HepG2 (cell line): Measurements from ENCODE around the gene MTMR3. TPM values are rescaled to one million over a fixed set of nuclear protein-coding genes. Genes with fewer than 3 reads are reported as not detected.

Source experiments
- ATAC-seq: fragments of 200-7000 bp; cut with Tn5 transposase; 3 replicates; pipeline ENCODE4 v1.9.1; 2020; ENCODE audit warnings: mild to moderate bottlenecking, moderate library complexity
- BruUV-seq: library from RNA; stranded (reverse); fragments of 400-500 nt; replicated peaks from 2 replicates; lab custom pipeline; 2021; lab: Mats Ljungman, UMichigan
- CTCF ChIA-PET: fragments of 300-600 bp; formaldehyde crosslinking; extraction: SDS; loops from one replicate; lab custom pipeline; 2021; ENCODE audit warnings: low total read pairs, inconsistent platforms, low intra/inter-chr PET ratio; lab: Yijun Ruan, JAX
- POLR2A ChIA-PET: fragments of 350-600 bp; sonication (Branson Sonifier 250); formaldehyde crosslinking; loops from one replicate; lab custom pipeline; 2020; ENCODE audit warnings: antibody characterized with exemption, inconsistent platforms; lab: Yijun Ruan, JAX
- DNase-seq: peaks from one replicate; pipeline ENCODE4 v3.0.0-alpha.2; 2015; ENCODE audit warnings: low spot score
- FAIRE-seq: peaks from 3 replicates; lab custom pipeline; 2011; peaks lifted over from hg19 to GRCh38; lab: Jason Lieb, UNC
- H2AFZ ChIP-seq: one replicate; pipeline ENCODE4 v1.6.1; 2011; ENCODE audit warnings: low read length, inconsistent platforms
- H3K27ac ChIP-seq: fragments of 300-600 bp; 3 replicates; pipeline ENCODE4 v1.8.0; 2011; ENCODE audit warnings: mixed run types, mild to moderate bottlenecking, mixed read lengths, low read length, inconsistent platforms; ENCODE audit not compliant: insufficient read depth; ENCODE audit errors: extremely low read length
- H3K27me3 ChIP-seq, 2 experiments: fragments of 200-600 bp in 1 of 2; 2 replicates in 1 of 2; 3 replicates in 1 of 2; pipeline versions ENCODE4 v1.6.0 to v1.8.0; 2011; ENCODE audit warnings: low read length in 2 of 2, mild to moderate bottlenecking in 2 of 2, moderate library complexity in 2 of 2, inconsistent platforms in 1 of 2; ENCODE audit not compliant: insufficient read depth in 2 of 2, control insufficient read depth in 1 of 2
- H3K36me3 ChIP-seq, 2 experiments: fragments of 200-600 bp in 1 of 2; replicated peaks in 1 of 2; 2 replicates in 1 of 2; 3 replicates in 1 of 2; pipeline versions ENCODE4 v1.5.1 to v1.8.0; 2011; ENCODE audit warnings: low read length in 2 of 2, inconsistent platforms in 1 of 2; ENCODE audit not compliant: insufficient read depth in 2 of 2, control insufficient read depth in 1 of 2
- H3K4me1 ChIP-seq: 2 replicates; pipeline ENCODE4 v1.5.1; 2012; ENCODE audit warnings: low read length, inconsistent platforms; ENCODE audit not compliant: insufficient read depth
- H3K4me2 ChIP-seq: 2 replicates; pipeline ENCODE4 v1.6.0; 2011; ENCODE audit warnings: low read depth, low read length, inconsistent platforms
- H3K4me3 ChIP-seq, 3 experiments: fragments of 200-600 bp in 1 of 3; sonication (generic), shearing (Covaris generic) in 1 of 3; replicated peaks in 1 of 3; 2 replicates each; pipeline ENCODE4 v1.5.1; 2011 to 2016; ENCODE audit warnings: low read length in 3 of 3, inconsistent platforms in 2 of 3, low read depth in 2 of 3, mild to moderate bottlenecking in 2 of 3, control low read depth in 1 of 3, mixed read lengths in 1 of 3; ENCODE audit not compliant: insufficient read depth in 1 of 3
- H3K79me2 ChIP-seq: one replicate; pipeline ENCODE4 v1.6.1; 2011; ENCODE audit warnings: low read length, inconsistent platforms; ENCODE audit not compliant: insufficient read depth
- H3K9ac ChIP-seq: 2 replicates; pipeline ENCODE4 v1.6.0; 2011; ENCODE audit warnings: mild to moderate bottlenecking, low read depth, low read length, inconsistent platforms; ENCODE audit not compliant: insufficient read depth
- H3K9me3 ChIP-seq: 2 replicates; pipeline ENCODE4 v1.5.1; 2012; ENCODE audit warnings: mild to moderate bottlenecking, low read length
- H4K20me1 ChIP-seq: 2 replicates; pipeline ENCODE4 v1.6.0; 2011; ENCODE audit warnings: inconsistent platforms, mild to moderate bottlenecking, low read length, moderate library complexity; ENCODE audit not compliant: insufficient read depth
- BORCS8-MEF2B ChIP-seq: sonication (generic); formaldehyde crosslinking; IDR thresholded peaks from 2 replicates; pipeline ENCODE4 v1.8.0; 2022; ENCODE audit warnings: mild to moderate bottlenecking, missing genetic modification reagents
- CSRNP2 ChIP-seq: sonication (generic); formaldehyde crosslinking; conservative IDR thresholded peaks from 2 replicates; pipeline ENCODE4 v1.8.0; 2022; ENCODE audit warnings: low read depth, missing genetic modification reagents
- FOXP4 ChIP-seq: sonication (generic); formaldehyde crosslinking; IDR thresholded peaks from 2 replicates; pipeline ENCODE4 v1.4.0; 2020; ENCODE audit warnings: missing genetic modification reagents
- HDAC2 ChIP-seq: sonication (generic); formaldehyde crosslinking; IDR thresholded peaks from 2 replicates; pipeline ENCODE4 v1.4.0; 2020; ENCODE audit warnings: missing genetic modification reagents
- JARID2 ChIP-seq: sonication (generic); formaldehyde crosslinking; IDR thresholded peaks from 2 replicates; pipeline ENCODE4 v1.8.1; 2023; ENCODE audit warnings: missing genetic modification reagents, inconsistent platforms; ENCODE audit not compliant: insufficient replicate concordance
- KLF6 ChIP-seq: IDR thresholded peaks from 2 replicates; pipeline ENCODE4 v1.8.0; 2016; ENCODE audit warnings: missing biosample characterization, missing genetic modification reagents
- MYNN ChIP-seq: sonication (generic); formaldehyde crosslinking; IDR thresholded peaks from 2 replicates; pipeline ENCODE4 v1.4.0; 2020; ENCODE audit warnings: mild to moderate bottlenecking, low read depth, missing genetic modification reagents
- NFKB2 ChIP-seq: sonication (generic); formaldehyde crosslinking; IDR thresholded peaks from 2 replicates; pipeline ENCODE4 v1.4.0; 2020; ENCODE audit warnings: missing genetic modification reagents, borderline replicate concordance
- SRY ChIP-seq: sonication (generic); formaldehyde crosslinking; IDR thresholded peaks from 2 replicates; pipeline ENCODE4 v1.8.0; 2022; ENCODE audit warnings: mild to moderate bottlenecking, missing genetic modification reagents
- ZNF264 ChIP-seq: sonication (generic); formaldehyde crosslinking; IDR thresholded peaks from 2 replicates; pipeline ENCODE4 v1.4.0; 2020; ENCODE audit warnings: missing genetic modification reagents
- ZNF318 ChIP-seq: sonication (generic); formaldehyde crosslinking; IDR thresholded peaks from 2 replicates; pipeline ENCODE4 v1.4.0; 2020; ENCODE audit warnings: mild to moderate bottlenecking, missing genetic modification reagents
- ZNF580 ChIP-seq: IDR thresholded peaks from 2 replicates; pipeline ENCODE4 v1.6.1; 2016; ENCODE audit warnings: low read depth, borderline replicate concordance
- WGBS: methylation state at CpG from one replicate; pipeline ENCODE4 v1.1.6; 2017; ENCODE audit warnings: low lambda C conversion rate; 5-methylcytosine and 5-hydroxymethylcytosine counted together
- in situ Hi-C: cut with HindIII; loops from 2 replicates; pipeline ENCODE4 v1.10.0; 2017; ENCODE audit warnings: low pct_unique_long_range_greater_than_20kb; ENCODE audit not compliant: extremely low pct_ligation_motif_present
- intact Hi-C: fragments of 100-400 bp; cut with micrococcal nuclease; formaldehyde crosslinking; loops from one replicate; pipeline ENCODE4 v1.10.0; 2022; ENCODE audit not compliant: unreplicated experiment
- polyA plus RNA-seq, 8 experiments: library from polyadenylated mRNA; depleted of rRNA in 3 of 8; stranded (reverse) in 7 of 8; unstranded in 1 of 8; fragments of >200 nt; fragmentation: Illumina TruSeq in 4 of 8; extraction: Trizol in 4 of 8; gene quantifications; 2 replicates each; pipeline versions ENCODE4 v1.2.1 to v1.2.3, GENCODE V29; 2011 to 2016; ENCODE audit warnings: low read depth in 4 of 8, missing spikeins in 1 of 8, mixed read lengths in 1 of 8; ENCODE audit not compliant: insufficient read depth in 1 of 8
- total RNA-seq, 5 experiments: library from RNA; depleted of rRNA; stranded (reverse); fragments of >200 nt; fragmentation: Illumina TruSeq; extraction: Trizol; gene quantifications; 2 replicates each; pipeline ENCODE4 v1.2.3, GENCODE V29; 2016; ENCODE audit warnings: low read depth in 1 of 5

MTMR3 gene
- total and polyA plus RNA-seq, 2 of the 13 experiments (the other 11 are each of a cell fraction or from before 2014, with no cell fraction given), result 12.6 to 24.8 TPM

GRCh38 chr22:30015229-30015797 lies 132.3 kb downstream of the MTMR3 start:
- in situ Hi-C loops (no loop called here), intact Hi-C loops (no loop called here)
- Histone ChIP-seq H3K79me2 (no peaks in the 10 kb centered on the region), H3K9me3 (no peaks in the 10 kb centered on the region), H3K36me3 (peaks cover 18 to 60% of the 10 kb centered on the region in 2 experiments), H3K27ac (no peak overlapping the region), H3K4me3 (no peak overlapping the region), H3K4me2 (no peak overlapping the region), H2AFZ (no peak overlapping the region), H3K27me3 (no peaks in the 10 kb centered on the region), H3K4me1 (no peaks in the 10 kb centered on the region), H3K9ac (no peak overlapping the region), H4K20me1 (no peaks in the 10 kb centered on the region)
- POLR2A ChIA-PET, result no interaction called here
- 93% methylated on average over 3 of the region's 3 CpGs for WGBS
- DNase-seq, result no peak
- BruUV-seq, result no TSS peak
- no peak for ATAC-seq
- FAIRE-seq, result no peak
- CTCF ChIA-PET, result no interaction called here
- TF ChIP-seq MYNN (CRISPR knock-in tag), result no peak
- no peak for TF ChIP-seq CSRNP2 (CRISPR knock-in tag)
- no peak for TF ChIP-seq ZNF580 (CRISPR knock-in tag)
- TF ChIP-seq BORCS8-MEF2B, result no peak
- TF ChIP-seq JARID2, result no peak
- no peak for TF ChIP-seq FOXP4 (CRISPR knock-in tag)
- TF ChIP-seq SRY, result no peak
- TF ChIP-seq KLF6 (CRISPR knock-in tag), result no peak
- TF ChIP-seq HDAC2 (CRISPR knock-in tag), result no peak
- TF ChIP-seq ZNF318 (CRISPR knock-in tag), result no peak
- TF ChIP-seq NFKB2 (CRISPR knock-in tag), result no peak
- no peak for TF ChIP-seq ZNF264 (CRISPR knock-in tag)
